HG02943 (cell line): ENCODE measurements around the gene PATL1.
"Not testable (repeated sequence)": the region's sequence is repeated elsewhere in the genome, so short reads cannot be mapped to it uniquely, and the experiment has no call there.

ENCODE experiments used
- ATAC-seq: cut with Tn5 transposase; IDR thresholded peaks from one replicate; pipeline ENCODE4 v1.9.1; 2021; ENCODE audit warnings: mild to moderate bottlenecking, low read depth, moderate library complexity; ENCODE audit not compliant: unreplicated experiment

The PATL1 gene

DNA sequence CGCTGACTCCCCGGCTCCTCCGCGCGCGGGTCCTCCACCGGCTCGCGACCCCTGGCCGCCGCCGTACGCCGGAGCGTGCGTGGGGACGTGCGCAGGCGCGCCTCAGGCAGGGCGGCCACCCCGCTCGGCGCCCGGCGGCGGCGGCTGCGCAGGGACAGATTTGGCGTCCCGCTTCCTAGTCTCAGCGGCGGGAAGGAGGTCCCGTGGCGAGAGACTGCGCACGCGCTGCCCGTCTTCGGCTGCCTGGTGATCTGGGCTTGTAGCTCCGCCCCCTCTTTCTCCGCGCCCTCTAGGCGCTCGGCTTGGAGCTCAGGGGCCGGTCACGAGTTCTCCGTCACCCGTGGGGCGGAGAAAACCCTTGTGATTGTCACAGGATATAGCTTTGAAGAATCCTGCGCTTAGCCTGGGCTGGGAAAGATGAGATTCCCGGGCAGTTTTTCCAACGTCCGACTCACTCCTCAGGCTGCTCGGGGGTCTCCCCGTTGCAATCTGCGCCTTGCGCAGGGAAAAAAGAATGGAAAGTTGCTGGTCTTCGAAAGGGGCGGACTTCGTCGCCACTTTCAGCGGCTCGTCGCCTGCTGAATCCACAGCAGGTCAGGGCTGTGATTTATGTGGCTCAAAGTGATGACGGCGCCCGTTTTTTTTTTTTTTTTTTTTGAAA lies at the start of gene PATL1:
Gene PATL1 (minus strand): TSS at position 88 of the 661 bp plus-strand sequence. CDS start 142 bp downstream, outside the sequence.
- peak; percentile 94 for ATAC-seq

GRCh38 chr11:59716051-59716450 lies 47.2 kb upstream of the PATL1 start:
- no peak for ATAC-seq

GRCh38 chr11:59713745-59714144 lies 44.9 kb upstream of the PATL1 start, which contains the start of gene OR10V1:
TSS of gene OR10V1 (minus strand) at chr11:59713845. CDS start at chr11:59713845, 0 bp downstream.
- ATAC-seq, result no peak

- ATAC-seq, result no peak
These were observed 41.5 kb upstream of the PATL1 start for GRCh38 chr11:59710136-59710847.

GRCh38 chr11:59708537-59708936 lies 39.7 kb upstream of the PATL1 start:
- ATAC-seq, result no peak

DNA sequence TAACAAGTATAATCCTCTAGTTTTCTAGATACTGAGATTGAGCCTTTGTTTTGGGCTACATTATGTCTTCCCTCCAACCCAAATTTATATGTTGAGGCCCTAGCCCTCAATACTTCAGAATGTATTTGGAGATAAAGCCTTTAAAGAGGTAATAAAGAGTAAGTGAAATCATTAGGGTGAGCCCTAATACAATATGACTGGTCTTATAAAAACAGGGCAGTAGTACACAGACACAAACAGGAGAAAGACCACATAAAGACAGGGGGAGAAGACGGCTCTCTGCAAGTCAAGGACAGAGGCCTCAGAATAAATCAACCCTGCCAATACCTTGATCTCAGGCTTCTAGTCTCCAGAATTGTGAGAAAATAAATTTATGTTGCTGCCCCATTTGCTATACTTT lies 38.5 kb upstream of the PATL1 start:
- no peak for ATAC-seq

DNA sequence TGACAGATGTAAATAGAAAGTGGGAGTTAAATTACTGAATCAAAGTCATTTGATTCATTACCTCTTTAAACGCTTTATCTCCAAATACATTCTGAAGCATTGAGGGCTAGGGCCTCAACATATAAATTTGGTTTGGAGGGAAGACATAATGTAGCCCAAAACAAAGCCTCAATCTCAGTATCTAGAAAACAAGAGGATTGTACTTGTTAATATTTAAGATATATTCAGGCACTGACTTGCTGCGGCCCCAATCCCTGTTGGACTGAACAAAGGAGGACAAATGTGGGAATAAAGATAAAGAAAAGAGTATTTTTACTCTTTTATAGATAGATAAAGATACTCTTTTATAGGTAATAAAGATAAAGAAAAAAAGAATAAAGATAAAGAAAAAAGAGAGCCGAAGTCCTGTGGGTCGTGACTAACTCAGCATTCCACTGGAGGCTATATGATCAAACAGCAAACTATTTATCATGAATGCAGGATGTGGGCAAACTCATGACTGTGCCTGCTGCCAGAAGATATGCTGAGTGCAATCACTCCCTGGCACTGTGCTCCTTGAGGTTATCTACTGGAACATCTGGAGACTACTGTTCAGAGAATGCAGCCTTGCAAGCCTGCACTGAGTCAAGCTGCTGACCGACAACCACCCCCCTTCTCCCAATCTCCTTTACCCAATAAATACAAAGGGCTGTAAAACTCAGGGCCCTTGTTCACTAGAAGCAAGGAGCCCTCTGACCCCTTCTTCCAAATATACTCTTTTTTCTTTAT lies 37.9 kb upstream of the PATL1 start:
- ATAC-seq, result no peak

- ATAC-seq, result no peak
These were observed 36.5 kb upstream of the PATL1 start for GRCh38 chr11:59705294-59705693.

GRCh38 chr11:59703515-59703914 lies 34.7 kb upstream of the PATL1 start:
- not testable (repeated sequence) for ATAC-seq

DNA sequence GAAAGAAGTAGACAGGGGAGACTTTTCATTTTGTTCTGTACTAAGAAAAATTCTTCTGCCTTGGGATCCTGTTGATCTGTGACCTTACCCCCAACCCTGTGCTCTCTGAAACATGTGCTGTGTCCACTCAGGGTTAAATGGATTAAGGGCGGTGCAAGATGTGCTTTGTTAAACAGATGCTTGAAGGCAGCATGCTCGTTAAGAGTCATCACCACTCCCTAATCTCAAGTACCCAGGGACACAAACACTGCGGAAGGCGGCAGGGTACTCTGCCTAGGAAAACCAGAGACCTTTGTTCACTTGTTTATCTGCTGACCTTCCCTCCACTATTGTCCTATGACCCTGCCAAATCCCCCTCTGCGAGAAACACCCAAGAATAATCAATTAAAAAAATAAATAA lies 31.3 kb upstream of the PATL1 start:
- ATAC-seq, result not testable (repeated sequence)

- ATAC-seq, result no peak
These were observed 29.7 kb upstream of the PATL1 start for GRCh38 chr11:59698506-59698905.

- no peak for ATAC-seq
These were observed 24.1 kb upstream of the PATL1 start for GRCh38 chr11:59692915-59693314.

DNA sequence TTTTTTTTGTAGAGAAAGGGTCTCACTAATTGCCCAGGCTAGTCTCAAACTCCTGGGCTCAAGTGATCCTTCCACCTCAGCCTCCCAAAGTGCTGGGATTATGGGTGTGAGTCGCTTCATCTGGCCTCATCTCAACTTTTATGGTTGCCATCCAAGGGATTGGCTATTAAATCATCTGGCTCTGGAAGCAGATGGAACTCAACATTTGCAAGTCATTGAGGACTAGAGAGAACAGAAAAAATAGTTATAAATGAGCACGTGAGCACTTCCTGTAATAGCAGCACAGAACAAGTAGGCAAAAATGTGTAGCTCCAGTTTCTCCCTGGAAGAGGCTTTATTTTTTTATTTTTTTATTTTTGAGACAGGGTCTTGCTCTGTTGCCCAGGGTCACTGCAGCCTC lies 22.3 kb upstream of the PATL1 start:
- no peak for ATAC-seq

DNA sequence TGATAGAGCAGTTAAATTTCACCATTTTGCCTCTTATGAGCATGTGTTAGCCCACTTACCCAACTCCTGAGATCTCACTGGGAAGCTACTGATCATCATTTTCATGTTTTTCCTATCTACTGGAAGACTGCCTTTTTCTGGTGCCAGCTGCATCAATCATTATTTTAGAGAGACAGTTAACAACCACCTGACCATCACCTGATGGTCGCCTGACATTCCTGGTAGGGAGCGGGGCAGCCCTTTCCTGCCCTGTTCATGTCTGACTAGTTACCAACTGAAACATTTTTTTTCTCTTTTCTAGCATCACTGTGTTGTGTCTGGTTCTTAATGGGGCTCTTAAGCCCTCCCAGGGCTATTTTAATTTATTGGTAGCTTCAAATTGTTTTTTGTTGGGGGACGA lies 20.2 kb upstream of the PATL1 start:
- no peak for ATAC-seq

GRCh38 chr11:59681260-59681725 lies 12.5 kb upstream of the PATL1 start:
- not testable (repeated sequence) for ATAC-seq

DNA sequence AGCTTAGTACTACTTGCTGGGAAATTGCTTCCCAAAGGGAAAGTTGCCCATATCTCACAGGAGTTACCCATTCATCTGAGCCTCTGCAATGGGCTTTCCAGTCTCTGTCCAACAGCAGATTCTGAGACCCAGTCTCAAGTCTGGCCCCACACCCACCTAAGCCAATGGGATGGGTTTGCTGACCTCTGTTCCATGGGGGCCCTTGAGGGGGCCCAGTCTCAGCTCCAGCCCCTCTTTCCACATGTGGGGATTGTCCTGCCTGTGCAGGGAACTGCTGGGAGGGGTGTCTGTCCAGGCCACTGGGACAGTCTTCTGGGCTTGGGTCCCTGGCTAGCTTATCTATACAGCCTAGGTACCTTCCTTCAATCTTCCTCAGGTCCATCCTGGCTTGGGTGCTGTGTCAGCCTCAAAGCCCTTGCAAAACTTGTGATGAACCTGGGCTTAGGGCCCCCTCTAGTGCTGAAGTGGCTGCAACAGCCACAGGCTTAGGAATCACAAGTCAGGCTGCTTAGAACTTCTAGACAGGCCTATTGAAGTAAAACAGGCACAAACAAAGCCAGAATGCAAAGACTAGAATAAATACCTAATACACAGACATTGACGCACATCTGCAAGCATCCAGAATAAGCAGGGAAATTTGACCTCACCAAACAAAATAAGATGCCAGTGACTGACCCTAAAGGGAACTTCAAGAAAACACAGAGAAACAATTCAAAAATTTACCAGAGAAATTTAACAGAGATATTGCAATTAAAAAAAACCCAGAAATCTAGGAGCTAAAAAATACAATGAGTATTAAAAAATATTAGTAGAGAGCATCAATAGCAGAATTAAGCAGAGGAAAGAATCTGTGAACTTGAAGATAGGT lies 11.7 kb upstream of the PATL1 start:
- ATAC-seq, result peak; percentile 90

- ATAC-seq, result no peak
These were observed 10.5 kb upstream of the PATL1 start for GRCh38 chr11:59679347-59679746.

GRCh38 chr11:59678813-59679165 lies 10.0 kb upstream of the PATL1 start:
- no peak for ATAC-seq

- ATAC-seq, result no peak
These were observed 9.4 kb upstream of the PATL1 start for GRCh38 chr11:59678118-59678812.

GRCh38 chr11:59676205-59676604 lies 7.4 kb upstream of the PATL1 start:
- no peak for ATAC-seq
